Erythroblast (primary cell): Measurements from ENCODE around the gene TYW1B.
"Not testable (repeated sequence)": the region's sequence is repeated elsewhere in the genome, so short reads cannot be mapped to it uniquely, and the experiment has no call there.

ENCODE experiments used
- GATA1 ChIP-seq: IDR thresholded peaks from 2 replicates; pipeline ENCODE4 v1.6.1; 2011; ENCODE audit warnings: low read depth, mild to moderate bottlenecking, control low read depth, low read length, moderate library complexity
- POLR2A ChIP-seq: IDR thresholded peaks from 2 replicates; pipeline ENCODE4 v1.6.1; 2011; ENCODE audit warnings: mild to moderate bottlenecking, low read length

DNA sequence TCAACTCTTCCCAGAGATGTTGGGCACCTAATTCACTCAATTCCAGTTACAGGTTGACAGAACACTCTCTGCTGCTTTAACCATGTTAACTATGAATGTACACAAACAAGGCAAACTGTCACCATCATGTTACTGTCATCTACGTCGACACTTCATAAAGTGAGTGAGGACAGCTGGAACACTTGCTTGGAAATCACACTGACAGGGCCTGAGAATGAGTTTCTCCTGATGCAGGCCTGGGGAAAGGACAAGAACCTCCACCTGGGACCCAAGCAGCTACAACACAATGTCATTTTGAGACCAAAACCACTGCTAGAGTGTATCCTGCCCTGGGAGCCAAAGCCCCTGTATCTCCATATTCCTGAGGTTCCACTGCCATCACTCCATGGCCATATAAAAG is 98.9 kb downstream of the TYW1B start:
- TF ChIP-seq GATA1, POLR2A: not testable (repeated sequence)
